HepG2 (cell line): ENCODE results near the gene TMEM8B. TPM values are rescaled to one million over a fixed set of nuclear protein-coding genes. Genes with fewer than 3 reads are reported as not detected.

ENCODE experiments used
- ATAC-seq: fragments of 200-7000 bp; cut with Tn5 transposase; 3 replicates; pipeline ENCODE4 v1.9.1; 2020; ENCODE audit warnings: mild to moderate bottlenecking, moderate library complexity
- BruUV-seq: library from RNA; stranded (reverse); fragments of 400-500 nt; replicated peaks from 2 replicates; lab custom pipeline; 2021; lab: Mats Ljungman, UMichigan
- CTCF ChIA-PET: fragments of 300-600 bp; formaldehyde crosslinking; extraction: SDS; loops from one replicate; lab custom pipeline; 2021; ENCODE audit warnings: low total read pairs, inconsistent platforms, low intra/inter-chr PET ratio; lab: Yijun Ruan, JAX
- POLR2A ChIA-PET: fragments of 350-600 bp; sonication (Branson Sonifier 250); formaldehyde crosslinking; loops from one replicate; lab custom pipeline; 2020; ENCODE audit warnings: antibody characterized with exemption, inconsistent platforms; lab: Yijun Ruan, JAX
- DNase-seq: peaks from one replicate; pipeline ENCODE4 v3.0.0-alpha.2; 2015; ENCODE audit warnings: low spot score
- FAIRE-seq: peaks from 3 replicates; lab custom pipeline; 2011; peaks lifted over from hg19 to GRCh38; lab: Jason Lieb, UNC
- H2AFZ ChIP-seq: one replicate; pipeline ENCODE4 v1.6.1; 2011; ENCODE audit warnings: low read length, inconsistent platforms
- H3K27ac ChIP-seq: fragments of 300-600 bp; 3 replicates; pipeline ENCODE4 v1.8.0; 2011; ENCODE audit warnings: mixed run types, mild to moderate bottlenecking, mixed read lengths, low read length, inconsistent platforms; ENCODE audit not compliant: insufficient read depth; ENCODE audit errors: extremely low read length
- H3K27me3 ChIP-seq, 2 experiments: fragments of 200-600 bp in 1 of 2; 2 replicates in 1 of 2; 3 replicates in 1 of 2; pipeline versions ENCODE4 v1.6.0 to v1.8.0; 2011; ENCODE audit warnings: low read length in 2 of 2, mild to moderate bottlenecking in 2 of 2, moderate library complexity in 2 of 2, inconsistent platforms in 1 of 2; ENCODE audit not compliant: insufficient read depth in 2 of 2, control insufficient read depth in 1 of 2
- H3K36me3 ChIP-seq, 2 experiments: fragments of 200-600 bp in 1 of 2; replicated peaks in 1 of 2; 2 replicates in 1 of 2; 3 replicates in 1 of 2; pipeline versions ENCODE4 v1.5.1 to v1.8.0; 2011; ENCODE audit warnings: low read length in 2 of 2, inconsistent platforms in 1 of 2; ENCODE audit not compliant: insufficient read depth in 2 of 2, control insufficient read depth in 1 of 2
- H3K4me1 ChIP-seq: 2 replicates; pipeline ENCODE4 v1.5.1; 2012; ENCODE audit warnings: low read length, inconsistent platforms; ENCODE audit not compliant: insufficient read depth
- H3K4me2 ChIP-seq: 2 replicates; pipeline ENCODE4 v1.6.0; 2011; ENCODE audit warnings: low read depth, low read length, inconsistent platforms
- H3K4me3 ChIP-seq, 3 experiments: fragments of 200-600 bp in 1 of 3; sonication (generic), shearing (Covaris generic) in 1 of 3; replicated peaks in 1 of 3; 2 replicates each; pipeline ENCODE4 v1.5.1; 2011 to 2016; ENCODE audit warnings: low read length in 3 of 3, inconsistent platforms in 2 of 3, low read depth in 2 of 3, mild to moderate bottlenecking in 2 of 3, control low read depth in 1 of 3, mixed read lengths in 1 of 3; ENCODE audit not compliant: insufficient read depth in 1 of 3
- H3K79me2 ChIP-seq: one replicate; pipeline ENCODE4 v1.6.1; 2011; ENCODE audit warnings: low read length, inconsistent platforms; ENCODE audit not compliant: insufficient read depth
- H3K9ac ChIP-seq: 2 replicates; pipeline ENCODE4 v1.6.0; 2011; ENCODE audit warnings: mild to moderate bottlenecking, low read depth, low read length, inconsistent platforms; ENCODE audit not compliant: insufficient read depth
- H3K9me3 ChIP-seq: 2 replicates; pipeline ENCODE4 v1.5.1; 2012; ENCODE audit warnings: mild to moderate bottlenecking, low read length
- H4K20me1 ChIP-seq: 2 replicates; pipeline ENCODE4 v1.6.0; 2011; ENCODE audit warnings: inconsistent platforms, mild to moderate bottlenecking, low read length, moderate library complexity; ENCODE audit not compliant: insufficient read depth
- ARID4A ChIP-seq: sonication (generic); formaldehyde crosslinking; IDR thresholded peaks from 2 replicates; pipeline ENCODE4 v1.5.0; 2020; ENCODE audit warnings: mild to moderate bottlenecking, missing genetic modification reagents, borderline replicate concordance
- DPF2 ChIP-seq: sonication (generic); formaldehyde crosslinking; IDR thresholded peaks from 2 replicates; pipeline ENCODE4 v1.4.0; 2020; ENCODE audit warnings: mild to moderate bottlenecking, low read depth, missing genetic modification reagents, borderline replicate concordance
- FOXO4 ChIP-seq: sonication (generic); formaldehyde crosslinking; conservative IDR thresholded peaks from 2 replicates; pipeline ENCODE4 v1.8.1; 2023; ENCODE audit warnings: missing genetic modification reagents
- GABPA ChIP-seq, 2 experiments: IDR thresholded peaks; 2 replicates each; pipeline ENCODE4 v1.6.1; 2011 to 2016; ENCODE audit warnings: low read depth in 2 of 2, low read length in 1 of 2, missing biosample characterization in 1 of 2, missing genetic modification characterization in 1 of 2
- SP140L ChIP-seq: sonication (generic); formaldehyde crosslinking; IDR thresholded peaks from 2 replicates; pipeline ENCODE4 v1.4.0; 2020; ENCODE audit warnings: missing genetic modification reagents, borderline replicate concordance
- ZBTB33 ChIP-seq: sonication (generic); formaldehyde crosslinking; IDR thresholded peaks from 2 replicates; pipeline ENCODE4 v1.4.0; 2020; ENCODE audit warnings: missing genetic modification reagents
- ZBTB49 ChIP-seq: sonication (generic); formaldehyde crosslinking; IDR thresholded peaks from 2 replicates; pipeline ENCODE4 v1.4.0; 2020; ENCODE audit warnings: missing genetic modification reagents, borderline replicate concordance
- ZNF12 ChIP-seq: sonication (generic); formaldehyde crosslinking; IDR thresholded peaks from 2 replicates; pipeline ENCODE4 v1.5.0; 2020; ENCODE audit warnings: missing genetic modification reagents
- ZNF282 ChIP-seq: fragments of 450-650 bp; IDR thresholded peaks from 2 replicates; pipeline ENCODE4 v1.6.1; 2018; ENCODE audit not compliant: partially characterized antibody
- ZNF367 ChIP-seq: sonication (generic); formaldehyde crosslinking; IDR thresholded peaks from 2 replicates; pipeline ENCODE4 v1.4.0; 2020; ENCODE audit warnings: missing genetic modification reagents, borderline replicate concordance
- ZNF660 ChIP-seq: sonication (generic); formaldehyde crosslinking; IDR thresholded peaks from 2 replicates; pipeline ENCODE4 v1.5.1; 2020; ENCODE audit warnings: mild to moderate bottlenecking, low read depth, missing genetic modification reagents, borderline replicate concordance
- whole genome bisulfite sequencing: methylation state at CpG from one replicate; pipeline ENCODE4 v1.1.6; 2017; ENCODE audit warnings: low lambda C conversion rate; 5-methylcytosine and 5-hydroxymethylcytosine counted together
- in situ Hi-C: cut with HindIII; loops from 2 replicates; pipeline ENCODE4 v1.10.0; 2017; ENCODE audit warnings: low pct_unique_long_range_greater_than_20kb; ENCODE audit not compliant: extremely low pct_ligation_motif_present
- intact Hi-C: fragments of 100-400 bp; cut with micrococcal nuclease; formaldehyde crosslinking; loops from one replicate; pipeline ENCODE4 v1.10.0; 2022; ENCODE audit not compliant: unreplicated experiment
- polyA plus RNA-seq, 8 experiments: library from polyadenylated mRNA; depleted of rRNA in 3 of 8; stranded (reverse) in 7 of 8; unstranded in 1 of 8; fragments of >200 nt; fragmentation: Illumina TruSeq in 4 of 8; extraction: Trizol in 4 of 8; gene quantifications; 2 replicates each; pipeline versions ENCODE4 v1.2.1 to v1.2.3, GENCODE V29; 2011 to 2016; ENCODE audit warnings: low read depth in 4 of 8, missing spikeins in 1 of 8, mixed read lengths in 1 of 8; ENCODE audit not compliant: insufficient read depth in 1 of 8
- total RNA-seq, 5 experiments: library from RNA; depleted of rRNA; stranded (reverse); fragments of >200 nt; fragmentation: Illumina TruSeq; extraction: Trizol; gene quantifications; 2 replicates each; pipeline ENCODE4 v1.2.3, GENCODE V29; 2016; ENCODE audit warnings: low read depth in 1 of 5

The TMEM8B gene
- total and polyA plus RNA-seq, 2 of the 13 experiments (the other 11 are each of a cell fraction or from before 2014, with no cell fraction given) = 2.1 to 2.7 TPM

GRCh38 chr9:35869621-35870216, 40.7 kb downstream of the TMEM8B start (continued):
- TF ChIP-seq ZBTB33 = peak; percentile 13; the same call in 1 of the 2 replicates
- TF ChIP-seq ARID4A (CRISPR knock-in tag) = no peak
- no peak for TF ChIP-seq ZNF660 (CRISPR knock-in tag)
- TF ChIP-seq ZNF367 = no peak

- Histone ChIP-seq H3K4me3 (no peak within 1 kb of the TSS), H3K79me2 (no peaks in the 10 kb centered on the region), H3K4me1 (0 out of 2 replicates have a peak, but pooled peaks cover 5% of the 10 kb centered on the region), H3K27ac (no peak within 1 kb of the TSS), H3K27me3 (peaks cover 0 to 9% of the 10 kb centered on the region in 2 experiments; a peak in 1 of 5 replicates), H3K9ac (no peak within 1 kb of the TSS), H3K36me3 (no peaks in the 10 kb centered on the region), H2AFZ (no peak within 1 kb of the TSS), H3K9me3 (no peaks in the 10 kb centered on the region), H4K20me1 (no peaks in the 10 kb centered on the region), H3K4me2 (no peak within 1 kb of the TSS)
- POLR2A ChIA-PET = no interaction called here
- 43% methylated on average over 8 of the region's 8 CpGs for WGBS
- FAIRE-seq (no peak), ATAC-seq (no peak), DNase-seq (no peak)
- CTCF ChIA-PET = no interaction called here
- BruUV-seq = no TSS peak
- in situ Hi-C loops = no loop called here
- intact Hi-C loops = no loop called here
- TF ChIP-seq ZBTB49 (CRISPR knock-in tag) = no peak
- no peak for TF ChIP-seq FOXO4 (CRISPR knock-in tag)
- TF ChIP-seq DPF2 (CRISPR knock-in tag) = no peak
- TF ChIP-seq GABPA (IDR thresholded peaks at IDR 0.05; ENCODE audit: low read depth, low read length) = no peak
- TF ChIP-seq GABPA (CRISPR knock-in tag; IDR thresholded peaks at IDR 0.05; ENCODE audit: low read depth) = no peak
- no peak for TF ChIP-seq ZNF282
- no peak for TF ChIP-seq SP140L
- no peak for TF ChIP-seq ZNF12 (CRISPR knock-in tag)
Observed at GRCh38 chr9:35870351-35870923, 41.4 kb downstream of the TMEM8B start, which contains the start of gene OR13J1. OR13J1 (minus strand) TSS chr9:35870401; CDS start chr9:35870401, 0 bp downstream.
